SK-N-SH (cell line): ENCODE data around the gene DNAJA3.

Source experiments
- ELF1 ChIP-seq: IDR thresholded peaks from 2 replicates; pipeline ENCODE4 v1.4.0; 2012
- EZH2phosphoT487 ChIP-seq: fragments of 200-600 bp; sonication (generic); IDR thresholded peaks from 2 replicates; pipeline ENCODE4 v1.6.1; 2017; ENCODE audit warnings: low read depth, mixed run types, mild to moderate bottlenecking, antibody characterized with exemption, moderate library complexity, borderline replicate concordance
- FOXJ3 ChIP-seq: sonication (generic); formaldehyde crosslinking; IDR thresholded peaks from 2 replicates; pipeline ENCODE4 v1.5.1; 2020; ENCODE audit warnings: mild to moderate bottlenecking, missing genetic modification reagents
- JUND ChIP-seq: IDR thresholded peaks from 2 replicates; pipeline ENCODE4 v1.4.0; 2012
- NRF1 ChIP-seq: IDR thresholded peaks from 2 replicates; pipeline ENCODE4 v1.6.1; 2012; ENCODE audit warnings: low read depth, mild to moderate bottlenecking, low read length
- POLR2AphosphoS5 ChIP-seq: IDR thresholded peaks from 2 replicates; pipeline ENCODE4 v1.6.1; 2012; ENCODE audit warnings: low read depth, low read length
- RCOR1 ChIP-seq: fragments of 150-350 bp; IDR thresholded peaks from 2 replicates; pipeline ENCODE4 v1.6.1; 2017; ENCODE audit warnings: antibody characterized with exemption, low read length
- REST ChIP-seq: IDR thresholded peaks from 2 replicates; pipeline ENCODE4 v1.6.1; 2012; ENCODE audit warnings: mild to moderate bottlenecking, low read depth, low read length, moderate library complexity
- TAF1 ChIP-seq: IDR thresholded peaks from 2 replicates; pipeline ENCODE4 v1.6.1; 2012; ENCODE audit warnings: low read depth, mild to moderate bottlenecking, low read length, moderate library complexity, borderline replicate concordance
- TF ChIP-seq, protein P1 (sequence below): fragments of 200-600 bp; sonication (generic); IDR thresholded peaks from 2 replicates; pipeline ENCODE4 v1.6.1; 2017; ENCODE audit warnings: antibody characterized with exemption, mild to moderate bottlenecking, moderate library complexity

GRCh38 chr16:4388271-4389021 is 37.2 kb upstream of the DNAJA3 start:
- TF ChIP-seq, protein P1, sequence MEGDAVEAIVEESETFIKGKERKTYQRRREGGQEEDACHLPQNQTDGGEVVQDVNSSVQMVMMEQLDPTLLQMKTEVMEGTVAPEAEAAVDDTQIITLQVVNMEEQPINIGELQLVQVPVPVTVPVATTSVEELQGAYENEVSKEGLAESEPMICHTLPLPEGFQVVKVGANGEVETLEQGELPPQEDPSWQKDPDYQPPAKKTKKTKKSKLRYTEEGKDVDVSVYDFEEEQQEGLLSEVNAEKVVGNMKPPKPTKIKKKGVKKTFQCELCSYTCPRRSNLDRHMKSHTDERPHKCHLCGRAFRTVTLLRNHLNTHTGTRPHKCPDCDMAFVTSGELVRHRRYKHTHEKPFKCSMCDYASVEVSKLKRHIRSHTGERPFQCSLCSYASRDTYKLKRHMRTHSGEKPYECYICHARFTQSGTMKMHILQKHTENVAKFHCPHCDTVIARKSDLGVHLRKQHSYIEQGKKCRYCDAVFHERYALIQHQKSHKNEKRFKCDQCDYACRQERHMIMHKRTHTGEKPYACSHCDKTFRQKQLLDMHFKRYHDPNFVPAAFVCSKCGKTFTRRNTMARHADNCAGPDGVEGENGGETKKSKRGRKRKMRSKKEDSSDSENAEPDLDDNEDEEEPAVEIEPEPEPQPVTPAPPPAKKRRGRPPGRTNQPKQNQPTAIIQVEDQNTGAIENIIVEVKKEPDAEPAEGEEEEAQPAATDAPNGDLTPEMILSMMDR = no peak
- TF ChIP-seq REST = no peak
- TF ChIP-seq FOXJ3 = no peak
- TF ChIP-seq ELF1 = no peak
- no peak for TF ChIP-seq TAF1
- no peak for TF ChIP-seq POLR2AphosphoS5
- TF ChIP-seq JUND = no peak
- no peak for TF ChIP-seq RCOR1
- TF ChIP-seq NRF1 = no peak
- TF ChIP-seq EZH2phosphoT487 = no peak
